HCT116 (cell line): ENCODE results near the gene STRA8. TPM values are rescaled to one million over a fixed set of nuclear protein-coding genes. Genes with fewer than 3 reads are reported as not detected.

Experiments used
- ATAC-seq: fragments of 200-7000 bp; cut with Tn5 transposase; 2 replicates; pipeline ENCODE4 v1.9.1; 2020; ENCODE audit warnings: mild to moderate bottlenecking, moderate library complexity
- BruUV-seq: library from RNA; stranded (reverse); fragments of 400-500 nt; replicated peaks from 2 replicates; lab custom pipeline; 2021; lab: Mats Ljungman, UMichigan
- CTCF ChIA-PET: fragments of 300-600 bp; sonication (Branson Sonifier 250); formaldehyde crosslinking; loops from one replicate; lab custom pipeline; 2021; ENCODE audit warnings: antibody characterized with exemption; lab: Charles Lee
- POLR2A ChIA-PET: fragments of 300-600, 350-600 bp; sonication (Branson Sonifier 250); formaldehyde crosslinking; loops from one replicate; lab custom pipeline; 2021; ENCODE audit warnings: antibody characterized with exemption; lab: Charles Lee
- RAD21 ChIA-PET, 2 experiments: fragments of 300-600 bp; sonication (Branson Sonifier 250); formaldehyde crosslinking; loops; one replicate each; lab custom pipeline; 2023; ENCODE audit warnings: low total read pairs in 2 of 2; ENCODE audit not compliant: uncharacterized antibody in 2 of 2, unreplicated experiment in 2 of 2, low non-redundant PET in 1 of 2; lab: Charles Lee
- DNase-seq: peaks from one replicate; pipeline ENCODE4 v3.0.0-alpha.2; 2010; ENCODE audit warnings: low read depth, low spot score
- H2AFZ ChIP-seq: fragments of 200-600 bp; shearing (Covaris generic), sonication (generic); 2 replicates; pipeline ENCODE4 v1.6.1; 2017; ENCODE audit warnings: low read depth, mixed run types, mixed read lengths, antibody characterized with exemption, low read length; ENCODE audit not compliant: poor library complexity, severe bottlenecking
- H3K27ac ChIP-seq: 2 replicates; pipeline ENCODE4 v1.5.1; 2012; ENCODE audit warnings: low read depth, low read length
- H3K27me3 ChIP-seq: fragments of 200-600 bp; sonication (generic); 2 replicates; pipeline ENCODE4 v1.6.1; 2016; ENCODE audit warnings: mixed run types, low read length, mixed read lengths; ENCODE audit not compliant: insufficient read depth
- H3K36me3 ChIP-seq, 2 experiments: fragments of 200-500 bp in 1 of 2; fragments of 200-600 bp in 1 of 2; sonication (Bioruptor generic) in 1 of 2; sonication (generic) in 1 of 2; 2 replicates each; pipeline versions ENCODE4 v1.5.1 to v1.6.1; 2014 to 2016; ENCODE audit warnings: low read length in 2 of 2, inconsistent platforms in 1 of 2, mixed read lengths in 1 of 2, mixed run types in 1 of 2; ENCODE audit not compliant: insufficient read depth in 2 of 2, control insufficient read depth in 1 of 2
- H3K4me1 ChIP-seq, 2 experiments: fragments of 200-600 bp in 1 of 2; sonication (generic) in 1 of 2; 2 replicates each; pipeline versions ENCODE4 v1.5.1 to v1.6.1; 2012 to 2017; ENCODE audit warnings: low read length in 2 of 2, inconsistent platforms in 1 of 2, mild to moderate bottlenecking in 1 of 2, mixed read lengths in 1 of 2, mixed run types in 1 of 2, moderate library complexity in 1 of 2; ENCODE audit not compliant: insufficient read depth in 2 of 2, control insufficient read depth in 1 of 2
- H3K4me2 ChIP-seq: fragments of 200-600 bp; sonication (generic); 2 replicates; pipeline ENCODE4 v1.6.1; 2017; ENCODE audit warnings: mixed run types, low read length, mixed read lengths
- H3K4me3 ChIP-seq, 2 experiments: fragments of 200-600 bp in 1 of 2; sonication (generic) in 1 of 2; replicated peaks in 1 of 2; 2 replicates each; pipeline ENCODE4 v1.5.1; 2011 to 2016; ENCODE audit warnings: low read length in 2 of 2, control low read depth in 1 of 2, low read depth in 1 of 2, mild to moderate bottlenecking in 1 of 2, mixed read lengths in 1 of 2, mixed run types in 1 of 2
- H3K79me2 ChIP-seq: fragments of 200-600 bp; sonication (generic); 2 replicates; pipeline ENCODE4 v1.6.1; 2017; ENCODE audit warnings: mild to moderate bottlenecking, mixed run types, low read length, moderate library complexity, mixed read lengths; ENCODE audit not compliant: insufficient read depth
- H3K9ac ChIP-seq: fragments of 200-600 bp; sonication (generic); 2 replicates; pipeline ENCODE4 v1.6.1; 2016; ENCODE audit warnings: low read length, mixed read lengths
- H3K9me2 ChIP-seq: fragments of 200-600 bp; sonication (generic), shearing (Covaris generic); 2 replicates; pipeline ENCODE4 v1.6.1; 2017; ENCODE audit warnings: mixed run types, mild to moderate bottlenecking, moderate library complexity; ENCODE audit not compliant: insufficient read depth
- H3K9me3 ChIP-seq, 2 experiments: fragments of 200-500 bp in 1 of 2; fragments of 200-600 bp in 1 of 2; sonication (Bioruptor generic) in 1 of 2; sonication (generic) in 1 of 2; 2 replicates each; pipeline ENCODE4 v1.6.1; 2014 to 2017; ENCODE audit warnings: low read length in 2 of 2, mixed read lengths in 2 of 2, inconsistent platforms in 1 of 2, low read depth in 1 of 2, mild to moderate bottlenecking in 1 of 2, mixed run types in 1 of 2, moderate library complexity in 1 of 2; ENCODE audit not compliant: control insufficient read depth in 1 of 2, insufficient read depth in 1 of 2
- H4K20me1 ChIP-seq: fragments of 200-600 bp; sonication (generic), shearing (Covaris generic); 2 replicates; pipeline ENCODE4 v1.6.1; 2017; ENCODE audit warnings: mixed run types, mild to moderate bottlenecking, moderate library complexity; ENCODE audit not compliant: insufficient read depth
- CEBPB ChIP-seq: IDR thresholded peaks from 2 replicates; pipeline ENCODE4 v1.6.1; 2012; ENCODE audit warnings: low read depth
- EGR1 ChIP-seq: IDR thresholded peaks from 2 replicates; pipeline ENCODE4 v1.6.1; 2012; ENCODE audit warnings: low read depth
- EZH2phosphoT487 ChIP-seq: fragments of 200-600 bp; IDR thresholded peaks from 2 replicates; pipeline ENCODE4 v1.6.1; 2018; ENCODE audit warnings: antibody characterized with exemption, borderline replicate concordance
- FOSL1 ChIP-seq: IDR thresholded peaks from 2 replicates; pipeline ENCODE4 v1.6.1; 2012; ENCODE audit warnings: low read depth
- JUND ChIP-seq: IDR thresholded peaks from 2 replicates; pipeline ENCODE4 v1.6.1; 2012
- POLR2A ChIP-seq: IDR thresholded peaks from 2 replicates; pipeline ENCODE4 v1.7.0; 2011; ENCODE audit warnings: borderline replicate concordance; ENCODE audit not compliant: insufficient read depth, insufficient read length; ENCODE audit errors: extremely low read depth
- POLR2AphosphoS5 ChIP-seq: IDR thresholded peaks from 2 replicates; pipeline ENCODE4 v1.6.1; 2011; ENCODE audit warnings: mild to moderate bottlenecking, low read depth, low read length, moderate library complexity
- RAD21 ChIP-seq: IDR thresholded peaks from 2 replicates; pipeline ENCODE4 v1.6.1; 2012; ENCODE audit warnings: low read depth, mild to moderate bottlenecking
- SIN3A ChIP-seq: IDR thresholded peaks from 2 replicates; pipeline ENCODE4 v1.6.1; 2012; ENCODE audit warnings: low read depth
- SP1 ChIP-seq: IDR thresholded peaks from 2 replicates; pipeline ENCODE4 v1.6.1; 2012; ENCODE audit warnings: low read depth
- SRF ChIP-seq: IDR thresholded peaks from 2 replicates; pipeline ENCODE4 v1.6.1; 2012; ENCODE audit warnings: low read depth
- YY1 ChIP-seq: IDR thresholded peaks from 2 replicates; pipeline ENCODE4 v1.6.1; 2011; ENCODE audit warnings: low read length, low read depth, moderate library complexity, mild to moderate bottlenecking; ENCODE audit not compliant: insufficient replicate concordance; ENCODE audit errors: extremely low read depth
- ZBTB33 ChIP-seq: IDR thresholded peaks from 2 replicates; pipeline ENCODE4 v1.6.1; 2011; ENCODE audit warnings: mild to moderate bottlenecking, low read length, moderate library complexity; ENCODE audit not compliant: insufficient replicate concordance; ENCODE audit errors: extremely low read depth
- ZFX ChIP-seq: fragments of 450-650 bp; IDR thresholded peaks from 2 replicates; pipeline ENCODE4 v1.6.1; 2017
- ZNF274 ChIP-seq: fragments of 200-500 bp; sonication (Bioruptor generic); IDR thresholded peaks from 2 replicates; pipeline ENCODE4 v1.6.1; 2014; ENCODE audit warnings: mild to moderate bottlenecking, low read depth, low read length, inconsistent platforms
- intact Hi-C: fragments of 100-400 bp; cut with micrococcal nuclease; formaldehyde crosslinking; loops from 2 replicates; pipeline ENCODE4 v1.10.0; 2022
- total RNA-seq: library from RNA; stranded (reverse); gene quantifications from one replicate; pipeline ENCODE4 v1.2.1, GENCODE V29; 2021; ENCODE audit not compliant: unreplicated experiment
- TF ChIP-seq, protein P1 (sequence below), 3 experiments: fragments of 200-600 bp in 1 of 3; sonication (generic) in 1 of 3; IDR thresholded peaks in 2 of 3; conservative IDR thresholded peaks in 1 of 3; 2 replicates each; pipeline ENCODE4 v1.5.1; 2012 to 2017; ENCODE audit warnings: low read depth in 2 of 3, low read length in 2 of 3, antibody characterized with exemption in 1 of 3, borderline replicate concordance in 1 of 3, control low read depth in 1 of 3, mild to moderate bottlenecking in 1 of 3, mixed read lengths in 1 of 3, mixed run types in 1 of 3, moderate library complexity in 1 of 3; ENCODE audit not compliant: insufficient read depth in 1 of 3
- TF ChIP-seq, protein P2 (sequence below): IDR thresholded peaks from 2 replicates; pipeline ENCODE4 v1.6.1; 2012

Gene STRA8
- total RNA-seq, 1 experiment from 2014 or later: not detected

DNA sequence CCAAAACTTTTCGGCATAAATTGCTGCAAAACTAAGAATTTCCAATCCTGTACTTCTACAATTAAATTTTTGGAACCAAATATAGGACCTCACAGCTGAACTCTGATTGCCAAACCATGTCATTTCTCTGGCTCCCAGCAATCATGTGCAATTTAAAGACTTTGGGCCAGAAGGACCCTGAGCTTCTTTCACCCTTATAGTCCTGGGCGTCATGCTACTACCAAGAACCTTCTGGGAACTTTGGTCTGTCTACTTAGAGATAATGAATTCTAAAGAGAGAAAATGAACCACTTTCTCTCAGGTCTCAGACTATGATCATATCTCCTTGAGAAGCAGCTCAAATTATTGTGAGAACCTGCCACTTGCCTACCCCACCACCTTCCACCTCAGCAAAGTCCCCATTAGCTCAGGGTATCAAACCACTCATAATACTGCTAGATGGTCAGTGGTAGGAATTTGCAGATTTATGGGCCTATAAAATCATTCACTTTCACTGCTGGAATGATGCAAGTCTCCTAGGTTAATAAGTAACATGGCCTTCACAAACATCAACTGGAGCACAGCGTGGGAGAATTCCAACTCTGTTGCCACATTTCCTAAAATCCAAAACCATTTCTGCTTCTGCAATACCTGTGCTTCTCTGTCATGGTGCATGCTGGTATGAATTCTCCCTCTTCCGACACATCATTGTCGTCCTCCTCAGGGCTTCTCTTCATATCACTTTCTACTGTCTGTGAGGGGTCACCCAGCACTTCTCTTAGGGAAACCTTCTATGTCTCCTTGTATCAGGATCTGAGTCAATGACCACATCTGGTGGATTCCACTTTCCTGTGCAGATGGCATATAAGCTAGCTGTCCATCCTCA is 15.8 kb upstream of the STRA8 start:
- DNase-seq: no peak
- Histone ChIP-seq H3K9me3 (no peaks in the 10 kb centered on the region), H3K4me1 (no peaks in the 10 kb centered on the region), H3K36me3 (no peaks in the 10 kb centered on the region), H3K4me3 (no peak overlapping the region), H4K20me1 (no peaks in the 10 kb centered on the region), H3K4me2 (no peak overlapping the region), H2AFZ (no peak overlapping the region), H3K79me2 (no peaks in the 10 kb centered on the region), H3K9ac (no peak overlapping the region), H3K27ac (no peak overlapping the region), H3K9me2 (no peaks in the 10 kb centered on the region), H3K27me3 (no peaks in the 10 kb centered on the region)
- ChIA-PET CTCF (no interaction called here), POLR2A (no interaction called here), RAD21 (no interaction called here)
- BruUV-seq: no TSS peak
- TF ChIP-seq EZH2phosphoT487 (no peak), ZNF274 (no peak), ZFX (no peak), SP1 (no peak), EGR1 (no peak), SRF (no peak), JUND (no peak), YY1 (no peak), ZBTB33 (no peak), CEBPB (no peak), POLR2AphosphoS5 (no peak), SIN3A (no peak), FOSL1 (no peak), POLR2A (no peak), RAD21 (no peak)
- TF ChIP-seq, protein P1, sequence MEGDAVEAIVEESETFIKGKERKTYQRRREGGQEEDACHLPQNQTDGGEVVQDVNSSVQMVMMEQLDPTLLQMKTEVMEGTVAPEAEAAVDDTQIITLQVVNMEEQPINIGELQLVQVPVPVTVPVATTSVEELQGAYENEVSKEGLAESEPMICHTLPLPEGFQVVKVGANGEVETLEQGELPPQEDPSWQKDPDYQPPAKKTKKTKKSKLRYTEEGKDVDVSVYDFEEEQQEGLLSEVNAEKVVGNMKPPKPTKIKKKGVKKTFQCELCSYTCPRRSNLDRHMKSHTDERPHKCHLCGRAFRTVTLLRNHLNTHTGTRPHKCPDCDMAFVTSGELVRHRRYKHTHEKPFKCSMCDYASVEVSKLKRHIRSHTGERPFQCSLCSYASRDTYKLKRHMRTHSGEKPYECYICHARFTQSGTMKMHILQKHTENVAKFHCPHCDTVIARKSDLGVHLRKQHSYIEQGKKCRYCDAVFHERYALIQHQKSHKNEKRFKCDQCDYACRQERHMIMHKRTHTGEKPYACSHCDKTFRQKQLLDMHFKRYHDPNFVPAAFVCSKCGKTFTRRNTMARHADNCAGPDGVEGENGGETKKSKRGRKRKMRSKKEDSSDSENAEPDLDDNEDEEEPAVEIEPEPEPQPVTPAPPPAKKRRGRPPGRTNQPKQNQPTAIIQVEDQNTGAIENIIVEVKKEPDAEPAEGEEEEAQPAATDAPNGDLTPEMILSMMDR (IDR thresholded peaks at IDR 0.05 in 2 of 3, conservative IDR thresholded peaks at IDR 0.05 in 1 of 3; ENCODE audit: borderline replicate concordance in 1 of 3, insufficient read depth in 1 of 3, low read depth in 2 of 3, low read length in 2 of 3): no peak
- TF ChIP-seq, protein P2, sequence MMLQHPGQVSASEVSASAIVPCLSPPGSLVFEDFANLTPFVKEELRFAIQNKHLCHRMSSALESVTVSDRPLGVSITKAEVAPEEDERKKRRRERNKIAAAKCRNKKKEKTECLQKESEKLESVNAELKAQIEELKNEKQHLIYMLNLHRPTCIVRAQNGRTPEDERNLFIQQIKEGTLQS: no peak
- no peak for ATAC-seq
- intact Hi-C loops: no loop called here
